ENCODE results near the gene RPS6KC1. TPM values are rescaled to one million over a fixed set of nuclear protein-coding genes. Genes with fewer than 3 reads are reported as not detected.

The RPS6KC1 gene
- total RNA-seq, 1 experiment from 2014 or later, result 16.9 TPM

DNA sequence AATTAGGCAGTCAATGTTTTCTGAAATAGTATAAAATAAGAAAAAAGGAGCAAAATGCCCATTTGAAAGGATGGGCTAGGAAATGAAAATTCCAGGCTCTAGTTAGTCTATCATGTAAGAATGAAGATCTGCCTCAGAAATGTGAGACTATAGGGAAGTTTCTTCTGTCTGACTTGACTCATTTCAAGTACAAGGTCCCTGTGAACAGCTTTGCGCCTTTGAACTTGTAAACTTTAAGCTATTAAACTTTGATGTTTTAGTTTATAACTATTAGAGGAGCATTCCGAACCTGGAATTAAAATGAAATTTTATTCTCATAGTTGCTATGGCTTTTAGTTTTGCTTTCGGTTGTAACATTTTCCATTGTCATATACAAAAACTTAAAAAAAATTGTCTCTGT is 199.4 kb downstream of the RPS6KC1 start:
- H4K91ac ChIP-seq (ENCODE audit: insufficient read length, low read depth, low read length), result no peak overlapping the region
- no peak overlapping the region for H3K14ac ChIP-seq (ENCODE audit: insufficient read depth, low read length)
- Mint-ChIP-seq H3K27ac (no peak overlapping the region), H3K4me1 (peaks cover 11 to 12% of the 10 kb centered on the region in 2 experiments), H3K4me3 (no peak overlapping the region), H3K9me3 (no peaks in the 10 kb centered on the region), H3K36me3 (ENCODE audit: insufficient read depth in 1 of 3, low read depth in 3 of 3) (no peaks in the 10 kb centered on the region), H3K27me3 (ENCODE audit: low read depth) (no peaks in the 10 kb centered on the region)
- no peak overlapping the region for H3K4me2 ChIP-seq (ENCODE audit: insufficient read depth, insufficient read length, low read length)
- no peak overlapping the region for H2AK5ac ChIP-seq (ENCODE audit: insufficient read length, low read length)
- no peaks in the 10 kb centered on the region for H3K79me2 ChIP-seq (ENCODE audit: insufficient read depth, low read length)
- H3K4ac ChIP-seq (ENCODE audit: low read depth, low read length), result no peak overlapping the region
- no peak overlapping the region for H3K9ac ChIP-seq (ENCODE audit: extremely low read depth, insufficient read length, low read length)
- WGBS (ENCODE audit: extremely low coverage, insufficient read length, low lambda C conversion rate), result no CpG with 5 or more reads among the region's 3 CpGs
- no peak overlapping the region for H3K27ac ChIP-seq (ENCODE audit: insufficient read length, low read depth, low read length)
- no peak overlapping the region for H2BK20ac ChIP-seq (ENCODE audit: low read depth, low read length, poor library complexity, severe bottlenecking)
- H4K20me1 ChIP-seq (ENCODE audit: control insufficient read depth, insufficient read depth, insufficient read length), result no peaks in the 10 kb centered on the region
- H2BK12ac ChIP-seq (ENCODE audit: insufficient read length, low read depth, low read length), result no peak overlapping the region
- DNase-seq, result no peak
- no peak overlapping the region for H2BK15ac ChIP-seq (ENCODE audit: low read depth, low read length)
- H3K23me2 ChIP-seq (ENCODE audit: insufficient read length, low read depth, low read length, poor library complexity, severe bottlenecking), result no peaks in the 10 kb centered on the region
- no peak overlapping the region for H2BK5ac ChIP-seq (ENCODE audit: insufficient read length, low read length)
- H3K23ac ChIP-seq (ENCODE audit: insufficient read length, low read depth, low read length), result no peak overlapping the region
- no peaks in the 10 kb centered on the region; the same call in 1 of the 2 replicates for H3K27me3 ChIP-seq (ENCODE audit: insufficient read depth, low read length)
- no peak overlapping the region for H3K18ac ChIP-seq (ENCODE audit: insufficient read length, low read depth, low read length)
- H3K4me1 ChIP-seq (ENCODE audit: insufficient read depth, low read length), result 0 out of 2 replicates have a peak, but pooled peaks cover 3% of the 10 kb centered on the region
- no peak overlapping the region for H2AFZ ChIP-seq (ENCODE audit: low read length)
- no peak overlapping the region for H3K56ac ChIP-seq (ENCODE audit: insufficient read length, low read depth, low read length)
- no peak overlapping the region for H2BK120ac ChIP-seq (ENCODE audit: low read depth, low read length, poor library complexity, severe bottlenecking)
- no peak overlapping the region for H4K5ac ChIP-seq (ENCODE audit: insufficient read length, low read depth, low read length)
- H4K8ac ChIP-seq (replicated peaks; ENCODE audit: insufficient read length, low read depth, low read length), result no peak overlapping the region
- H3T11ph ChIP-seq (ENCODE audit: low read length), result no peak overlapping the region
- TF ChIP-seq, protein P1, sequence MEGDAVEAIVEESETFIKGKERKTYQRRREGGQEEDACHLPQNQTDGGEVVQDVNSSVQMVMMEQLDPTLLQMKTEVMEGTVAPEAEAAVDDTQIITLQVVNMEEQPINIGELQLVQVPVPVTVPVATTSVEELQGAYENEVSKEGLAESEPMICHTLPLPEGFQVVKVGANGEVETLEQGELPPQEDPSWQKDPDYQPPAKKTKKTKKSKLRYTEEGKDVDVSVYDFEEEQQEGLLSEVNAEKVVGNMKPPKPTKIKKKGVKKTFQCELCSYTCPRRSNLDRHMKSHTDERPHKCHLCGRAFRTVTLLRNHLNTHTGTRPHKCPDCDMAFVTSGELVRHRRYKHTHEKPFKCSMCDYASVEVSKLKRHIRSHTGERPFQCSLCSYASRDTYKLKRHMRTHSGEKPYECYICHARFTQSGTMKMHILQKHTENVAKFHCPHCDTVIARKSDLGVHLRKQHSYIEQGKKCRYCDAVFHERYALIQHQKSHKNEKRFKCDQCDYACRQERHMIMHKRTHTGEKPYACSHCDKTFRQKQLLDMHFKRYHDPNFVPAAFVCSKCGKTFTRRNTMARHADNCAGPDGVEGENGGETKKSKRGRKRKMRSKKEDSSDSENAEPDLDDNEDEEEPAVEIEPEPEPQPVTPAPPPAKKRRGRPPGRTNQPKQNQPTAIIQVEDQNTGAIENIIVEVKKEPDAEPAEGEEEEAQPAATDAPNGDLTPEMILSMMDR (conservative IDR thresholded peaks at IDR 0.05), result no peak
- no peaks in the 10 kb centered on the region for H3K9me3 ChIP-seq (ENCODE audit: control insufficient read depth, low read depth, low read length)
- H3K79me1 ChIP-seq (ENCODE audit: insufficient read depth, low read depth, low read length, poor library complexity, severe bottlenecking), result no peaks in the 10 kb centered on the region

All from H9 (cell line).